Measurements from ENCODE around the gene GALC. TPM values are rescaled to one million over a fixed set of nuclear protein-coding genes. Genes with fewer than 3 reads are reported as not detected.
"Not testable (repeated sequence)": the region's sequence is repeated elsewhere in the genome, so short reads cannot be mapped to it uniquely, and the experiment has no call there.

GALC gene
- total and polyA plus RNA-seq, 5 experiments from 2014 or later, result 8.1 to 24.4 (median 18.7) TPM

DNA sequence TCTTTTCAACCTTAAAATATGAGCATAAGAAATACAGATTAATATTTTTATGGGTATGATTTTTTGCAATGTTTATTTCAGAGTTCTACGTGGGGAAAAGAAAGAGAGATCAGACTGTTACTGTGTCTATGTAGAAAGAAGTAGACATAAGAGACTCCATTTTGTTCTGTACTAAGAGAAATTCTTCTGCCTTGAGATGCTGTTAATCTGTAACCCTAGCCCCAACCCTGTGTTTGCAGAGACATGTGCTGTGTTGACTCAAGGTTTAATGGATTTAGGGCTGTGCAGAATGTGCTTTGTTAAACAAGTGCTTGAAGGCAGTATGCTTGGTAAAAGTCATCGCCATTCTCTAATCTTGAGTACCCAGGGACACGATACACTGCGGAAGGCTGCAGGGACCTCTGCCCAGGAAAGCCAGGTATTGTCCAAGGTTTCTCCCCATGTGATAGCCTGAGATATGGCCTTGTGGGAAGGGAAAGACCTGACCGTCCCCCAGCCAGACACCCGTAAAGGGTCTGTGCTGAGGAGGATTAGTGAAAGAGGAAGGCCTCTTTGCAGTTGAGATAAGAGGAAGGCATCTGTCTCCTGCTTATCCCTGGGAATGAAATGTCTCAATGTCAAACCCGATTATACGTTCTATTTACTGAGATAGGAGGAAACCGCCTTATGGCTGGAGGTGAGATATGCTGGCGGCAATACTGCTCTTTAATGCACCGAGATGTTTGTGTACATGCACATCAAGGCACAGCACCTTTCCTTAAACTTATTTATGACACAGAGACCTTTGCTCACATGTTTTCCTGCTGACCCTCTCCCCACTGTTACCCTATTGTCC lies 31.5 kb upstream of the GALC start:
- DNase-seq, POLR2A ChIA-PET, H3K27me3 Mint-ChIP-seq, ATAC-seq, H3K36me3 Mint-ChIP-seq: not testable (repeated sequence)
- Mint-ChIP-seq H3K27ac (peak overlapping the region; percentile 72 to 96 (median 86)), H3K4me1 (peaks cover 54 to 95% (median 82%) of the 10 kb centered on the region in 4 donors), H3K4me3 (peak overlapping the region in 6 of 10 donors; percentile 5 to 65 (median 39)), H3K9me3 (peaks cover 0 to 13% (median 0%) of the 10 kb centered on the region in 9 donors)

DNA sequence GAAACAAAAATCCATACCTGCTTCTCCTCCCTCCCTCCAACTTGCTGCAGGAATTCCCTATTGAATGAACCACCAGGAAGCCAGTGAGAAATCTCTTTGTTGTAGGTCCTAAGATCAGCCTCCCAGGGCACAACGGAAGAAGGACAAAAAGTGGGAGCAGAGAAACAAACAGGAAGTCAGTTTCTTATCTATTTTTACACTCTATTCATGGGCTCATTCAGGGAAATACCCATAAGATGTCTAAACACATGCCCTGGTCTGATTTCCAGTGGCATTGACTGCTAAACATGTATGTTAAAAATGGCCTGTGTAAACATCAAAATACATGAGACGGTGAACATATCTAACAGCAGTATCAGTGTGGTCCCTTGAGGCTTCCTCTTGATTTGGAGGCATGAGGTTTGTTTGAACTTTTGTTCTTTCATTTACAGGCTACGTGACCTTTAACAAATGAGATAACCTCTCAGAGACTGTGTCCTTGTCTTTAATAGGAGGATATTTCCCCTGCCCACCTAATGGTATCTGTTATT lies 30.7 kb upstream of the GALC start:
- peak overlapping the region; percentile 63 to 89 (median 80) for H3K27ac Mint-ChIP-seq
- peaks cover 55 to 93% (median 79%) of the 10 kb centered on the region in 4 donors for H3K4me1 Mint-ChIP-seq
- H3K36me3 Mint-ChIP-seq, result peaks cover 3 to 6% (median 5%) of the 10 kb centered on the region in 3 donors
- peaks cover 0 to 13% (median 0%) of the 10 kb centered on the region in 9 donors for H3K9me3 Mint-ChIP-seq
- POLR2A ChIA-PET, result no interaction called here
- ATAC-seq (peak; percentile 62 to 81), DNase-seq (peak in 2 of 10 donors; percentile 19 to 20)
- no peaks in the 10 kb centered on the region for H3K27me3 Mint-ChIP-seq
- peak overlapping the region in 8 of 10 donors; percentile 9 to 65 (median 36) for H3K4me3 Mint-ChIP-seq

DNA sequence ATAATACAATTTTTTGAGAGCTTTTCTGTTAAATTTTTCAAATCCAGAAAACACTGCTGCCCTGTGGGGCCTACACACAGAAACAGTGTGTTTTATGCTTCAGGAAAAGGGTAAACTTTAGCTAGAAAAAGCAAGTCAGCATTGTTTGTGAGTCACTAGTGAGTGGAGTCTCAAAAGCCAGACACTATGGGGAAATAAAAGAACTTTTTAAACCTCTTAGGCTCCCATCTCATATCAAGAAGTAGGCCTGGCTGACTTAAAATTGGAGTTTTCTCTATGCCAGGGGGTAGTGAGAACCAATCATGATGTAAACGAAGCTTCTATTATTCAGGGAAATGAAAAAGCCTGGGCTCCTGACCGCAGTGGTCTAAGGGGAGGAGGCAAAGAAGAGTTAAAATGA lies 24.6 kb upstream of the GALC start:
- Mint-ChIP-seq H3K27ac (peak overlapping the region in 3 of 10 donors; percentile 1 to 72 (median 29)), H3K27me3 (no peaks in the 10 kb centered on the region), H3K9me3 (peaks cover 0 to 13% (median 0%) of the 10 kb centered on the region in 9 donors), H3K4me3 (no peak overlapping the region), H3K4me1 (peaks cover 29 to 76% (median 63%) of the 10 kb centered on the region in 4 donors), H3K36me3 (peaks cover 6 to 33% (median 27%) of the 10 kb centered on the region in 3 donors)
- ATAC-seq, result no peak
- no peak for DNase-seq
- POLR2A ChIA-PET, result interaction anchor here (0.6 to 2.1 kb wide), 6 partner anchors 9 to 40 kb away, joined by 3 to 8 read pairs (median 4); partner anchors contain the start of gene GALC

DNA sequence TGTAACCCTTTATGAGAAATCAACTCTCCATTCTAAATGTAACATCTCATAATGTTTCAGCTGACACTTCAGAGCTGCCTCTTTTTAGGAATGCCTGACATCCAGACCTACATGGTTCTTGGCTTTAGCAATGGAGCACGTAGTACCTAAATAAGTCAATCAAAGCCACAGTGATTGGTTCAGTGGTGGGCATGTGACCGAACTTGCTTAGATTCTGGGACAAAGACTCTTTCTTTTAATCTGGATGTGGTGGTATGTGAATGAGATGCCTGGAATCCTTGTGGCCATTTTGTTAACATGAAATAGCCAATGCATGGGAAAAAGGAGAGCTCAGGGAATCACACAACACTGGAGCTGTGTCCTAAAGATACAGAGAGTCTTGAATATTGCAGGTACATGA lies 23.8 kb upstream of the GALC start:
- H3K4me3 Mint-ChIP-seq, result no peak overlapping the region
- ATAC-seq (no peak), DNase-seq (no peak)
- POLR2A ChIA-PET, result interaction anchor here (0.6 to 2.1 kb wide), 5 partner anchors 10 to 24 kb away, joined by 3 to 8 read pairs (median 5); partner anchors contain the start of gene GALC
- H3K36me3 Mint-ChIP-seq, result peaks cover 6 to 40% (median 29%) of the 10 kb centered on the region in 3 donors
- H3K4me1 Mint-ChIP-seq, result peaks cover 30 to 80% (median 70%) of the 10 kb centered on the region in 4 donors
- H3K9me3 Mint-ChIP-seq, result peaks cover 0 to 13% (median 0%) of the 10 kb centered on the region in 9 donors
- H3K27ac Mint-ChIP-seq, result peak overlapping the region in 4 of 10 donors; percentile 53 to 80 (median 70)
- H3K27me3 Mint-ChIP-seq, result no peaks in the 10 kb centered on the region

DNA sequence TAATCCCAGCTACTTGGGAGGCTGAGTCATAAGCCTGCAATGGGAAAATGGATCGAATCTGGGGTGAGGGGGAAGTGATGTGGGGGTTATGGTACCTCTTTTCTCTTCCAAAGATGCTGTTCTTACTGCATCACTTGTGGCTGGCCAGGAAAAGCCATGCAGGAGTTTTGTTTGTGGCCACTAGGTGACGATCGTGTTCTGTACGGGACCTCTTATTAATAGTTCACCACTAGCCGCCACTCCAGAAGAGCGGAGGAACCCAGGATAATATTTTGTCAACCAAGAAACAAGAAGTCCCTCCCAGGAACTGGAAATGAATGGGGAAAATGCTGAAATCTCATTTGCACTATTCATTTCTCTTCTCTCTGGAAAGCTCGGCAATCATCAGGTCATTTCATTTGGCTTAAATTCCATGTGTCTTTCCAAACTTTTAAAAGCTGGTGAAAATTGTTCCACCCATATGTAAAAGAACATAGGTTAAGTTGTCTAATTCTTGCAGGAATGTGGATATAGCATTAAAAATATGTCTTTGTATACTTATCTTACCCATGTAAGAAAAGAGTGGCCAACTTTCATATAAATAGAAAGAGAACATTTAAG lies 20.9 kb upstream of the GALC start:
- H3K9me3 Mint-ChIP-seq, result peaks cover 0 to 3% (median 0%) of the 10 kb centered on the region in 9 donors
- peaks cover 0 to 61% (median 37%) of the 10 kb centered on the region in 3 donors for H3K36me3 Mint-ChIP-seq
- no peaks in the 10 kb centered on the region for H3K27me3 Mint-ChIP-seq
- peak overlapping the region; percentile 53 to 96 (median 80) for H3K27ac Mint-ChIP-seq
- POLR2A ChIA-PET, result interaction anchor here (1.2 to 3.2 kb wide), 3 partner anchors 8 to 21 kb away, joined by 3 to 11 read pairs (median 8); partner anchors contain the start of gene GALC
- H3K4me1 Mint-ChIP-seq, result peaks cover 41 to 88% (median 74%) of the 10 kb centered on the region in 4 donors
- H3K4me3 Mint-ChIP-seq, result peak overlapping the region in 7 of 10 donors; percentile 2 to 82 (median 33)
- ATAC-seq (peak; percentile 38 to 64), DNase-seq (peak in 3 of 10 donors; percentile 19 to 63 (median 26))

DNA sequence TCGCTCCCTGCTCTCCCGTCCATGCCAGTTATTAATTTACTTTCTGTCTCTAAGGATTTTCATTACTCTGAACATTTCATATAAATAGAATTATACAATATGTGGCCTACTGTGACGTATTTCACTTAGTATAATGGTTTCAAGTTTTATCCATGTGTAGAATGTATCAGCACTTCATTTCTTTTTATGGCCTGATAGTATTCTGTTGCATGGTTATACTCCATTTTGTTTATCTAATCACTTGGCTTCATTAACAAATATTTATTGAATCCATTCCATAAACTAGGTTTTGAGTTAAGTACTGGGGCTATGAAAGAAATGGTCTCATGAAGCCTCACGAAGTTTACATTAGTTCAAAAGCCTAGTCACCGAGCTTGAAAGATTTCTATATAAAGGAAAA lies 19.5 kb upstream of the GALC start:
- peaks cover 0 to 53% (median 32%) of the 10 kb centered on the region in 3 donors for H3K36me3 Mint-ChIP-seq
- DNase-seq (no peak), ATAC-seq (no peak)
- peak overlapping the region; percentile 32 to 96 (median 79) for H3K27ac Mint-ChIP-seq
- H3K27me3 Mint-ChIP-seq, result no peaks in the 10 kb centered on the region
- H3K4me1 Mint-ChIP-seq, result peaks cover 46 to 87% (median 76%) of the 10 kb centered on the region in 4 donors
- peak overlapping the region in 9 of 10 donors; percentile 5 to 71 (median 43) for H3K4me3 Mint-ChIP-seq
- POLR2A ChIA-PET, result interaction anchor here (0.7 to 3.2 kb wide), 3 partner anchors 14 to 20 kb away, joined by 3 to 11 read pairs (median 3); partner anchors contain the start of gene GALC
- H3K9me3 Mint-ChIP-seq, result peaks cover 0 to 3% (median 0%) of the 10 kb centered on the region in 9 donors

DNA sequence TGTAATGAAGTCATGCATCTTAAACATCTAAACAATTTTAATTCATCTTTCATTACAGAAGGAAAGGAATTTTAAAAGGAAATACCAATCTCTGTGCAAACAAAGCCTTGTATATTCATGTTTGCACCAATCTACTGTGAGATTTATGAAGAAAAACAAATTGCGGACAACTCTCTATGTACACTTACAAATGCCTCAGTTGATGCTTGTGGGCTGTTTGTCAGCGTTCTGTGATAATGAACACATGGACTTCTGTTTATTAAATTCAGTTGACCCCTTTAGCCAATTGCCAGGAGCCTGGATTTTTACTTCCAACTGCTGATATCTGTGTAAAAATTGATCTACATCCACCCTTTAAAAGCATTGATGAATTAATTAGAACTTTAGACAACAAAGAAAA lies 17.3 kb upstream of the GALC start:
- POLR2A ChIA-PET, result interaction anchor here (1.2 to 2.3 kb wide), 2 partner anchors 17 to 19 kb away, joined by 3 to 10 read pairs; partner anchors contain the start of gene GALC
- peaks cover 0 to 39% (median 17%) of the 10 kb centered on the region in 3 donors for H3K36me3 Mint-ChIP-seq
- H3K4me3 Mint-ChIP-seq, result peak overlapping the region; percentile 7 to 74 (median 49)
- DNase-seq, result no peak
- H3K4me1 Mint-ChIP-seq, result peaks cover 44 to 83% (median 69%) of the 10 kb centered on the region in 4 donors
- no peaks in the 10 kb centered on the region for H3K27me3 Mint-ChIP-seq
- H3K27ac Mint-ChIP-seq, result peak overlapping the region in 9 of 10 donors; percentile 23 to 96 (median 75)
- ATAC-seq, result no peak
- H3K9me3 Mint-ChIP-seq, result no peaks in the 10 kb centered on the region

DNA sequence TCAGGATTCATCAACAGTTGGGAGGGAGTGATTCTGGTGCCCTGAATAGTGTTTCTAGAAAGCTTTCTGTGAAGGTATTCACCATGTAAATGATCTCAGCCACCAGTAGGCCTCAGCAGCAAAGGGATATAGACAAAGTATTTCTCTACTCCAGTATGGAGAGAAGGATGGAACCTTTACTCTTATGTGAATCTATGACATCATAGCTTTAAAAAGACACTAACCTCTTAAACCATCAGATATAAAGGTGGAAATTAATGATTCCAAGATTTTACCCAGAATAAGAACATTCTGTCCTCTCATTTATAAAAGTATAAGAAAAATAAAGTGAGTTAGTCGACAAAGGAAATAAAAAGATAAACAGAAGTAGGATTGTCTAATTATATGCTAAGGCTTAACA lies 16.5 kb upstream of the GALC start:
- peak overlapping the region in 9 of 10 donors; percentile 46 to 96 (median 74) for H3K4me3 Mint-ChIP-seq
- H3K27me3 Mint-ChIP-seq, result no peaks in the 10 kb centered on the region
- no peak for DNase-seq
- ATAC-seq, result no peak
- H3K36me3 Mint-ChIP-seq, result peaks cover 0 to 39% (median 17%) of the 10 kb centered on the region in 3 donors
- POLR2A ChIA-PET, result interaction anchor here (0.6 to 2.3 kb wide), 5 partner anchors 13 to 380 kb away, joined by 3 to 10 read pairs (median 4); partner anchors contain the start of gene GALC
- H3K9me3 Mint-ChIP-seq, result no peaks in the 10 kb centered on the region
- peaks cover 46 to 83% (median 73%) of the 10 kb centered on the region in 4 donors for H3K4me1 Mint-ChIP-seq
- peak overlapping the region in 9 of 10 donors; percentile 80 to 96 (median 91) for H3K27ac Mint-ChIP-seq

DNA sequence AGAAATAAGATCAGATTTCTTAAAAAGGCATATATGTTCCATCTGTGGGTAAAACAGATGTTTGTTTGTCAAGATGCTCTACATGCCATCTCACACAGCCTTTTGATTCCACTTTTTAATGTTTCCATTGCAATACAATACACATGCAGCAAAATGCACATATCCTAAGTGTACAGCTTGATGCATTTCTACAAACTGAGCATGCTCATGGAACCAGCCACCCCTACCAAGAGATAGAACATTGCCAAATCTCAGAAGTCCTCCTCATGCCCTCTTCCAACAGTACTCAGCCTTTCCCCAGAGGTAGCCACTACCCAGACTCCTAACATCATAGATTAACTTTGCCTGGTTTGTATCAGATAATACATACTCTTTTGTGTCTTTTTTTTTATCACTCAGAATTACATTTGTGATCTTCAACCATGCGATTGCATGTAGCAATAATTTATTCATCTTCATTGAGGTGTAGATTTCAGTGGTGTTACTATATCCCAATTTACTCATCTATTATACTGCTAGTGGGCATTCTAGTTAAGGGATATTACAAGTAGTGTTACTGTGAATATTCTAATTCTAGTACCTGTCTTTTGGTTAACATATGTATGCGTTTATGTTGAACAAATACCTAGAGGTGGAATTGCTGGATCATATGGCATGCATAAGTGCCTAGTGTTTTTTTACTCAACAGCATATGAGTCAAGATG lies 15.2 kb upstream of the GALC start:
- Mint-ChIP-seq H3K27me3 (no peaks in the 10 kb centered on the region), H3K36me3 (peaks cover 0 to 33% (median 15%) of the 10 kb centered on the region in 3 donors)
- ATAC-seq, result no peak

DNA sequence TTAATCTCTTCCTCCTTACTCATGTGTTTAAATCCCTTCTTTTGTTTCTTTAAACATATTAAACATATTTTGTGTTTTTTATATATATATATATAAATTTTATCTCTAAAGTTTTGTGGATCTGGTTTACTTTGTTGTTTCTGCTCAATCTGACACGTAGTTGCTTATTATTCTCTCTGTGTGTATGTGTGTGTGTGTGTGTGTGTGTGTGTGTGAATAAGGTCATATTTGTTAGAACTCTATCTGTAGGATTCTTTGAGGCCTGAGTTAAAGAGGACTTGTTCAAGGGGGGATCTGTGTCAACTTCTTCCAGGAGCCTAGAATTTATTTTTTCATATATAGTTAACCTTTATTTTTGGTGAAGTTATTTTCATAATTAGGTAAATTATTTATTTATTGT lies 14.6 kb upstream of the GALC start:
- Mint-ChIP-seq H3K27ac (peak overlapping the region in 9 of 10 donors; percentile 80 to 96 (median 91)), H3K4me1 (peaks cover 46 to 83% (median 71%) of the 10 kb centered on the region in 4 donors), H3K4me3 (peak overlapping the region; percentile 23 to 98 (median 80)), H3K36me3 (peaks cover 0 to 32% (median 15%) of the 10 kb centered on the region in 3 donors), H3K9me3 (no peaks in the 10 kb centered on the region), H3K27me3 (no peaks in the 10 kb centered on the region)
- no peak for DNase-seq
- no peak for ATAC-seq
- POLR2A ChIA-PET, result interaction anchor here (6.8 kb wide), 1 partner anchor 15 kb away, joined by 125 read pairs; the partner anchor contains the start of gene GALC

More for the DNA sequence above, 15.2 kb upstream of the GALC start:
- H3K9me3 Mint-ChIP-seq, result no peaks in the 10 kb centered on the region
- POLR2A ChIA-PET, result interaction anchor here (1.1 to 2.3 kb wide), 2 partner anchors 11 to 15 kb away, joined by 3 to 10 read pairs; partner anchors contain the start of gene GALC
- DNase-seq, result no peak
- peaks cover 41 to 81% (median 70%) of the 10 kb centered on the region in 4 donors for H3K4me1 Mint-ChIP-seq
- H3K27ac Mint-ChIP-seq, result peak overlapping the region; percentile 80 to 96 (median 90)
- peak overlapping the region; percentile 59 to 96 (median 80) for H3K4me3 Mint-ChIP-seq
